GM23338 (cell line): ENCODE results near the gene CCDC127.

ENCODE experiments used
- CREB1 ChIP-seq: fragments of 250-450 bp; sonication (Bioruptor Pico); IDR thresholded peaks from 2 replicates; pipeline ENCODE4 v1.5.0; 2020; ENCODE audit warnings: low read depth, mild to moderate bottlenecking, moderate library complexity
- ETS1 ChIP-seq: IDR thresholded peaks from 2 replicates; pipeline ENCODE4 v1.6.1; 2016; ENCODE audit warnings: antibody characterized with exemption
- EZH2 ChIP-seq: fragments of 200-600 bp; sonication (generic); IDR thresholded peaks from one replicate; pipeline ENCODE4 v1.8.0; 2017; ENCODE audit warnings: antibody characterized with exemption, mild to moderate bottlenecking, low read depth; ENCODE audit not compliant: unreplicated experiment
- EZH2phosphoT487 ChIP-seq: fragments of 200-600 bp; sonication (generic); IDR thresholded peaks from one replicate; pipeline ENCODE4 v1.8.1; 2018; ENCODE audit warnings: antibody characterized with exemption; ENCODE audit not compliant: unreplicated experiment
- JUNB ChIP-seq: IDR thresholded peaks from one replicate; pipeline ENCODE4 v1.6.1; 2016; ENCODE audit warnings: antibody characterized with exemption; ENCODE audit not compliant: unreplicated experiment
- NANOG ChIP-seq: IDR thresholded peaks from 2 replicates; pipeline ENCODE4 v1.6.1; 2016; ENCODE audit warnings: antibody characterized with exemption, borderline replicate concordance
- POLR2AphosphoS5 ChIP-seq: IDR thresholded peaks from 2 replicates; pipeline ENCODE4 v1.6.1; 2016; ENCODE audit warnings: antibody characterized with exemption, low read depth
- STAT1 ChIP-seq: IDR thresholded peaks from one replicate; pipeline ENCODE4 v1.6.1; 2016; ENCODE audit warnings: antibody characterized with exemption; ENCODE audit not compliant: unreplicated experiment
- ZNF331 ChIP-seq: fragments of 250-450 bp; sonication (Bioruptor Pico); IDR thresholded peaks from 2 replicates; pipeline ENCODE4 v1.5.0; 2020; ENCODE audit warnings: low read depth, mild to moderate bottlenecking, moderate library complexity
- TF ChIP-seq, protein P1 (sequence below), 2 experiments: fragments of 200-600 bp in 1 of 2; sonication (generic) in 1 of 2; conservative IDR thresholded peaks; 2 replicates each; pipeline versions ENCODE4 v1.5.1 to v1.6.1; 2016 to 2017; ENCODE audit warnings: antibody characterized with exemption in 2 of 2, low read depth in 2 of 2, mild to moderate bottlenecking in 2 of 2, moderate library complexity in 1 of 2
- TF ChIP-seq, protein P2 (sequence below): IDR thresholded peaks from one replicate; pipeline ENCODE4 v1.6.1; 2018; ENCODE audit warnings: antibody characterized with exemption; ENCODE audit not compliant: unreplicated experiment

DNA sequence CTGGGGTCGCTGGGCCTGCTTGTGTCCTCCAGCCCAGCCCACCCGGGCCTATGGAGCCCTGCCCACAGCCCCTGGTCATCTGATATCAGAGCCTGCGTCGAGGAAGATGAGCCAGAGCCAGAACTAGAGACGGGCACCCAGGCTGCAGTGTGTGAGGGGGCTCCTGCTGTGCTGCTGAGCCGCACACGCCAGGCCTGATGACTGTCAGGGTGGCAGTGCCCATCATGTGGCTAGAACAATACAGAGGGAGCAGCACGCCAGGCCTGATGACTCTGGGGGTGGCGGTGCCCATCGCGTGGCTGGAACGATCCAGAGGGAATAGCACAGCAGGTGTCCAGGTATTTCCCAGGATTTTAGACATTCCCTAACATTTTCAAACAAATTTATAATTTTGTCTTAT is 35.8 kb downstream of the CCDC127 start:
- TF ChIP-seq CREB1 (CRISPR knock-in tag) (no peak), POLR2AphosphoS5 (no peak), NANOG (no peak), EZH2 (no peak), JUNB (no peak), STAT1 (no peak), ETS1 (no peak), ZNF331 (CRISPR knock-in tag) (no peak), EZH2phosphoT487 (no peak)
- TF ChIP-seq, protein P1, sequence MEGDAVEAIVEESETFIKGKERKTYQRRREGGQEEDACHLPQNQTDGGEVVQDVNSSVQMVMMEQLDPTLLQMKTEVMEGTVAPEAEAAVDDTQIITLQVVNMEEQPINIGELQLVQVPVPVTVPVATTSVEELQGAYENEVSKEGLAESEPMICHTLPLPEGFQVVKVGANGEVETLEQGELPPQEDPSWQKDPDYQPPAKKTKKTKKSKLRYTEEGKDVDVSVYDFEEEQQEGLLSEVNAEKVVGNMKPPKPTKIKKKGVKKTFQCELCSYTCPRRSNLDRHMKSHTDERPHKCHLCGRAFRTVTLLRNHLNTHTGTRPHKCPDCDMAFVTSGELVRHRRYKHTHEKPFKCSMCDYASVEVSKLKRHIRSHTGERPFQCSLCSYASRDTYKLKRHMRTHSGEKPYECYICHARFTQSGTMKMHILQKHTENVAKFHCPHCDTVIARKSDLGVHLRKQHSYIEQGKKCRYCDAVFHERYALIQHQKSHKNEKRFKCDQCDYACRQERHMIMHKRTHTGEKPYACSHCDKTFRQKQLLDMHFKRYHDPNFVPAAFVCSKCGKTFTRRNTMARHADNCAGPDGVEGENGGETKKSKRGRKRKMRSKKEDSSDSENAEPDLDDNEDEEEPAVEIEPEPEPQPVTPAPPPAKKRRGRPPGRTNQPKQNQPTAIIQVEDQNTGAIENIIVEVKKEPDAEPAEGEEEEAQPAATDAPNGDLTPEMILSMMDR (conservative IDR thresholded peaks at IDR 0.05; ENCODE audit: low read depth in 2 of 2), result no peak
- TF ChIP-seq, protein P2, sequence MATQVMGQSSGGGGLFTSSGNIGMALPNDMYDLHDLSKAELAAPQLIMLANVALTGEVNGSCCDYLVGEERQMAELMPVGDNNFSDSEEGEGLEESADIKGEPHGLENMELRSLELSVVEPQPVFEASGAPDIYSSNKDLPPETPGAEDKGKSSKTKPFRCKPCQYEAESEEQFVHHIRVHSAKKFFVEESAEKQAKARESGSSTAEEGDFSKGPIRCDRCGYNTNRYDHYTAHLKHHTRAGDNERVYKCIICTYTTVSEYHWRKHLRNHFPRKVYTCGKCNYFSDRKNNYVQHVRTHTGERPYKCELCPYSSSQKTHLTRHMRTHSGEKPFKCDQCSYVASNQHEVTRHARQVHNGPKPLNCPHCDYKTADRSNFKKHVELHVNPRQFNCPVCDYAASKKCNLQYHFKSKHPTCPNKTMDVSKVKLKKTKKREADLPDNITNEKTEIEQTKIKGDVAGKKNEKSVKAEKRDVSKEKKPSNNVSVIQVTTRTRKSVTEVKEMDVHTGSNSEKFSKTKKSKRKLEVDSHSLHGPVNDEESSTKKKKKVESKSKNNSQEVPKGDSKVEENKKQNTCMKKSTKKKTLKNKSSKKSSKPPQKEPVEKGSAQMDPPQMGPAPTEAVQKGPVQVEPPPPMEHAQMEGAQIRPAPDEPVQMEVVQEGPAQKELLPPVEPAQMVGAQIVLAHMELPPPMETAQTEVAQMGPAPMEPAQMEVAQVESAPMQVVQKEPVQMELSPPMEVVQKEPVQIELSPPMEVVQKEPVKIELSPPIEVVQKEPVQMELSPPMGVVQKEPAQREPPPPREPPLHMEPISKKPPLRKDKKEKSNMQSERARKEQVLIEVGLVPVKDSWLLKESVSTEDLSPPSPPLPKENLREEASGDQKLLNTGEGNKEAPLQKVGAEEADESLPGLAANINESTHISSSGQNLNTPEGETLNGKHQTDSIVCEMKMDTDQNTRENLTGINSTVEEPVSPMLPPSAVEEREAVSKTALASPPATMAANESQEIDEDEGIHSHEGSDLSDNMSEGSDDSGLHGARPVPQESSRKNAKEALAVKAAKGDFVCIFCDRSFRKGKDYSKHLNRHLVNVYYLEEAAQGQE, result no peak
